ENCODE measurements around the gene DENND4A.
"Not testable (repeated sequence)": the region's sequence is repeated elsewhere in the genome, so short reads cannot be mapped to it uniquely, and the experiment has no call there.

The DENND4A gene

DNA sequence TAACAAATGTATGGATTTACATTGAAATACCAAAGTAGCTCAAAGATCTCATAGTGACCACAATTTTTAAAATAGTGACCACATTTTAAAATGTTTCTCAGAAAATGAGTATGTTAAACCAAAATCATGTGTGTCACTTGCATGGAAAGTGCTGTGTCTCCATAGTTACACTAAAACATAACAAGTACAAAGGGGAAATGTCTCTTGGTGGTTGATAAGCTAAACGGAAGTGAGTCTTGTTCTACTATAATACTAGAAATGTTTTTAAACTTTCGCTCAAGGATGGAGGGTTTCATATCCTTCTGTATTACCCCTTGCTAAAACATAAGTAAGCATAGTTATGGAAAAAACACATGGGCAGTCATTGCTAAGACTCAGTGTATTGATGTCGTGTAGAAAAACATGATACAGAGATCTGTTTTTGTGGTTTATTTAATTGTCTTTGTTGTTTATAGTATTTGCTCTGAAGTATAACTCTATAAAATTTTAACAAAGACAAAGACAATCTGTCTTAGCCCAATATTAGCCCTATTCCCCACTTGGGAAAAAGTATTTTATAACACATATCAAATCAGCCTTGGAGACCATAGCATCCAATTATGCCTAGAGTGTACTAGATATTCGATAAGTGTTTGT lies 27.0 kb upstream of the DENND4A start:
- peak; percentile 76 to 84 for DNase-seq

DNA sequence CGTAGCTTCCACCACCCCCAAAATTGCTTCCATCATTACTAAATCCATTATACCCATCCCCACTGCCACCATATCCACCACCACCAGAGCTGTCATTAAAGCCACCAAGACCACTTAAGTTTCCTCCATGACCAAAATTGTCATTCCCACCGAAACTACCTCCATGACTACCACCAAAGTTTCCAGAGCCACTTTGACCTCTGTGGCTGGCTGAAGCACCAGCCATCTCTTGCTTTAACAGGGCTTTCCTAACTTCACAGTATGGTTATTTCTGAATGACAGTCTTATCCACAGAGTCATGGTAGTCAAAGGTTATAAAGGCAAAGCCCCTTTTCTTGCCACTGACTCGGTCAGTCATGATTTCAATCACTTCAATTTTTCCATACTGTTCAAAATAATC lies 24.3 kb upstream of the DENND4A start:
- DNase-seq, result no peak

DNA sequence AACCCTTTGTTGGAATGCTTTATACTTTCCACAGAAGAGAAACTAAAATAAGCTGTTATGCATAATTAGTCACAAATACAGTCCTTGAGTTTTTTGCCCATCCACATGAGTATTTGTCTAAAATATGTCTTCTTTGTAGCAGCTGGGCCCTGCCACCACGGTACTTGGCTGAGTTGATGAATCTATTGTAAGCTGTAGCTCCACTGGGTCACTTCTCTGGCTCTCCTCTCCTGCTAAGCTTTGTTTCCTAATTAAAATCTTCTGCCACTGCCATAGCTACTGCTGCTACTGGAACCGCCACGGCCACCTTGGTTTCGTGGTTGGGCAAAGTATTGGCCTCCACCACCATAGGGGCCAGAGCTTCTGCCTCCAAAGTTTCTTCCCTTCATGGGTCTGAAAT lies 23.9 kb upstream of the DENND4A start:
- not testable (repeated sequence) for DNase-seq

DNA sequence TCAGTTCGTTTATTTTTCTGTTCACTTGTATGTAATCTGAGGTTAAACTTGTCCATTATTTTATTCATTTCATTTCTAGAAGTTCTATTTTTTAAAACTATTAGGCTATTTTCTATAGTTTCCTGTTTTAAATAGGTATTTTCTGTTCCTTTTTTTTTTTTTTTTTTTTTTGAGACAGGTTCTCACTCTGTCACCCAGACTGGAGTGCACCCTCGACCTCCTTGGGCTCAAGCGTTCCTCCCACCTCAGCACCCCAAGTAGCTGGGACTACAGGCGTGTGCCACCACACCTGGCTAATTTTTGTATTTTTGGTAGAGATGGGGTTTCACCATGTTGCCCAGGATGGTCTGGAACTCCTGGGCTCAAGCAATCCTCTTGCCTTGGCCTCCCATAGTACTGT lies 22.2 kb upstream of the DENND4A start:
- DNase-seq, result not testable (repeated sequence)

DNA sequence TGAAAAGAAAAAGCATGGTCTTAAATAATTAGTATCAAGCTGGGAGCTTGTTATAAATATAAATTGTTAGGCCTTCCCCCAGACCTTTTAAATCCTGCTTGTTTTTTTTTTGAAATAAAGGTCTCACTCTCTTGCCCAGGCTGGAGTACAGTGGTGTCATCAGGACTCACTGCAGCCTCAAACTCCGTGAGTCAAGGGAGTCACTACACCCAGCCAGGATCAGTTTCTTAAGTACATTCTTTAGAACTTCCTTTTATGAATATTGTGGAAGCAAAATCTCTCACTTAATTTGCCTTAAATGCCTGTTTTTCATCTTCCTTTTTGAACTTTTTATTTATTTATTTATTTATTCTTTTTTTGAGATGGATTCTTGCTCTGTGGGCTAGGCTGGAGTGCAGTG lies 20.8 kb upstream of the DENND4A start:
- peak in 1 of 2 donors; percentile 37 for DNase-seq

DNA sequence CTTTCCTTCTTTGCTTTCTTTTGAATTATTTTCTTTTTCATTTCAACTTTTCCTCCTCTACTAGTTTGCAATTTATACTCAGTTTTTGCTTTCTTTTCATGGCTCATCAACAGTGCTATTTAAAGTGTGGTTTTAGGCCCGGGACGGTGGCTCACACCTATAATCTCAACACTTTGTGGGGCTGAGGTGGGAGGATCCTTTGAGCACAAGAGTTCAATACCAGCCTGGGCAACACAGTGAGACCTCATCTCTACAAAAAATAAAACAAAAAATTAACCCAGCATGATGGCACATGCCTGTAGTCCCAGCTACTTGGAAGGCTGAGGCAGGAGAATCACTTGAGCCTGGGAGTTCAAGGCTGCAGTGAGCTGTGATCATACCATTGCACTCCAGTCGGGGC lies 20.4 kb upstream of the DENND4A start:
- DNase-seq, result no peak

DNA sequence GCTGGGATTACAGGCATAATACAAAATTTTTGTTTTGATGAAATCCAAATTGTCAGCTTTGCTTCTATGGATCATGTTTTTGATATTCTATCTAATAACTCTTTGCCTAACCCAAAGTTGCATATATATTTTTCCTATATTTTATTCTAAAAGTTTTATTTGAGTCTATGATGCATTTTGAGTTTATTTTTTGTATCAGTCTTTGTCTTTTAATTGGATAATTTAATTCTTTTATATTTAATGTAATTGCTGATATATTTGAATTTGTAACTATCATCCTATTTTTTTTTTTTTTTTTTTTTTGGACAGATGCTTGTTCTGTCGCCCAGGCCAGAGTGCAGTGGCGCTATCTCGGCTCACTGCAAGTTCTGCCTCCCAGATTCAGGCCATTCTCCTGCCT lies 19.7 kb upstream of the DENND4A start:
- DNase-seq, result no peak

DNA sequence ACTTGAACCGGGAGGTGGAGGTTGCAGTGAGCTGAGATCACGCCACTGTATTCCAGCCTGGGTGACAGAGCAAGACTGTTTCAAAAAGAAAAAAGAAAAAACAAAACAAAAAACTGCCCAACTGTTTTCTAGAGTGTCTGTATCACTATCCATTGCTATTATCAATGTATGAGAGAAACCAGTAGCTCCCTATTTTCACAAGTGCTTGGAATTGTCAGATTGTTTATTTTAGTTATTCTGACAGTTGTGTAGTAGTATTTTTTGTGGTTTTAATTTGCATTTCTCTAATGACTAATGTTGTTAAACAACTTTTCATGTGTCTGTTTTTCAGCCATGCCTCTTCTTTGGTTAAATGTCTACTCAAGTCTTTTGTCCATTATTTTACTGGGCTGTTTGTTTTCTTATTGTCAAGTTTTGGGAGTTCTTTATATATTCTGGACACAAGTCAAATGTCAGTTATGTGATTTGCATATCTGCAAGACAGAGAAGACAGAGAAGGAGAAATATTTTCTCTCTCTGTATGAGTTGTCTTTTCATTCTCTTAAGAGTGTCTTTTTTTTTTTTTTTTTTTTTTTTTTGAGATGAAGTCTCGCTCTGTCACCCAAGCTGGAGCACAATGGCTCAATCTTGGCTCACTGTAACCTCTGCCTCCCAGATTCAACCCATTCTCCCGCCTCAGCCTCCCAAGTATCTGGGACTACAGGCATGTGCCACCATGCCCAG lies 19.1 kb upstream of the DENND4A start:
- not testable (repeated sequence) for DNase-seq

DNA sequence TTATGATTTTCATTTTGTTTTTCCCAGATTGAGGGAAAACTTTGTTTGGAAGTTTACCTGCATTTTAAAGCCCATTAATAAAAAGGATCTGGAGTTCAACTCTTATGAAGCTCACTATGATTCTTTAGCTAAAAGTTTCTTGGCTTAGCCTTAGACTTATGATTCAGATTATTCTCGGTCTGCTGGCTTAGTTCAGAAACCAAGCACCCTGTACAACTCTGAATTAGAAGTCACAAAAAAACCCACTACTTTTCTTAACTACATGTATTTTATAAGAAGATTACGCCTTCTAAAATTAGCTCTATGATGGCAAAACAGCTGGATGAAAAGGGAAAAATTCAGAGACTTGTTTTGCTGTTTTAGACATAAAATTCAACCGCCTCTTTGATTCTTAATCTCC lies 14.3 kb upstream of the DENND4A start:
- DNase-seq, result no peak

DNA sequence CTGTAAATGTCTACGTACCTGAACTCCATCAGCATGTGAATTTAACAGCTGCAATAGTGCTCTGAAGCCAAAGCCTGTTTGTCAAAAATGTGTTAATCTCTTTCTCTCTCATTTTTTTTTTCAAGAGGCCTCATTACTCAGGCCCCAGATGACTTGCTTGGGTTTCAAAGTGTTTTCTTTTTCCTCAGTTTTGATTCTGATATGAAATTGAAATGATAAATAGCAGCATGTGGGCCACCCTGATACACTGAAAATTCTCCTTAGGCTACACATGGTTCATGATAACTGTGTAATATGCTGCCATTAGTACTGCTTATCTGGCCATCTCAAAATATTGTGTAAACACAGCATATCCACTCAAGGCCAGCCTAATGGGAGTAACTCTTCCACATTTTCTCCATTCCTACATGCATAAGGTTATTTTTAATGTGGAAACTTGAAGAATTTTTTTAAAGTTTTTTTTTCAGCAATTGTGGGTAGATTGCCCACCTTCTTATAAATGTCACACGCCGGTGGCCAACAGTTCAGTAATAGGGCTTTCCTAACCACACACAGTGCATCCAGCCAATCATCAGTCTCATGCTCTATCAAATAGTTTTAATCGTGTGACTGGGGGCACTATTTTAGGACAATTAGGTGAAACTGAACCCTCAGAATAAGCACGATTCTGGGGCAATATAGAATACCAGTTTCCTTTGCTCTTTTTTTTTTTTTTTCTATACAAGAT lies 13.1 kb upstream of the DENND4A start:
- DNase-seq, result no peak

DNA sequence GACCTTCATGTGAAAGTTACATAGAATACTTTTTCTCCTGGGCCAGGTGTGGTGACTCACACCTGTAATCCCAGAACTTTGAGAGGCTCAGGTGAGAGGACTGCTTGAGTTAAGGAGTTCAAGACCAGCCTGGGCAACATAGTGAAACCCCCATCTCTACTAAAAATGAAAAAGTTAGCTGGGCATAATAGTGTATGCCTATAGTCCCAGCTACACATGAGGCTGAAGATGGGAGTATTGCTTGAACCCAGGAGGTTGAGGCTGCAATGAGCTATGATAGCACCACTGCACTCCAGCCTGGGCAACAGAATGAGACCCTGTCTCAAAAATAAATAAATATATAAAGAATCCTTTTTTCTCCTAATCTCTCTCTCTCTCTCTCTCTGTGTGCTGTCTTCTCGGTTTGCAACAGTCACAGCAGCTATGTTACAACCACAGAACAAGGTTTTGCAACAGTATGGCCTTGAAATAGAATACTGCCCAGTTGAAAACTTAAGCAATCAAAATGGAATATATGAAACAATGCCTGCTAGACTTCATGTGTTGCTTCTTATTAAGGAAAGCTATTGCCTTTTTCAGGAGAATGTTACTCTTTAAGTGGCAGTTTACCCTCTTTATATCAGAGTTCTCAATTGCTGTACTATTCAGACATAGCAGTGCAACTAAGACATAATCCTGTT lies 12.3 kb upstream of the DENND4A start:
- DNase-seq, result peak; percentile 85 to 86

DNA sequence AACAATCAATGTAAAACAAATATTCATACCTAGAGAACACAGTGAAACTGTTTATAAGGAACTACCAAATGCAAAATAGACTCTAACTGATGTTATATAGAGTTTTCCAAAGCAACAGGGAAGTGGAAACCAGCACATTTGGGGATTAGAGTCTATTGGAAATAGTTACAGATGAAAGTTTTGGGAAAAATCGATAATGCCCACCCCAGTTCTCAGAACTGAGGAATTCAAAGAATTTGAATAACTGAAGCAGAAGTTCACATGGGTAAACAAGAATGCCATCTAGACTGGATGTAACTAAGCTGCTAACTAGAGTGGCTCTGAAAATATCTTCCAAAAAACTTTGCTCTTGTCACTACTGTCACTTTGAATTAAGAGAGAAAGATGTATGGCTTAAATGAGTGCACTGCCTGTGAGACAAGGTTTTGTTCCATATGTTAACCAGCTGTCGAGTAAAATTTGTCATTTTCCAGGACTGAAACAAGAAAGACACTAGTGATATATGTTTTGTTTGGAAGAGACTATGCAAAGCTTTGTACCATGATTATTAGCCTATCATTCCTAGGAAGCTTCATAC lies 9.2 kb upstream of the DENND4A start:
- DNase-seq, result no peak

DNA sequence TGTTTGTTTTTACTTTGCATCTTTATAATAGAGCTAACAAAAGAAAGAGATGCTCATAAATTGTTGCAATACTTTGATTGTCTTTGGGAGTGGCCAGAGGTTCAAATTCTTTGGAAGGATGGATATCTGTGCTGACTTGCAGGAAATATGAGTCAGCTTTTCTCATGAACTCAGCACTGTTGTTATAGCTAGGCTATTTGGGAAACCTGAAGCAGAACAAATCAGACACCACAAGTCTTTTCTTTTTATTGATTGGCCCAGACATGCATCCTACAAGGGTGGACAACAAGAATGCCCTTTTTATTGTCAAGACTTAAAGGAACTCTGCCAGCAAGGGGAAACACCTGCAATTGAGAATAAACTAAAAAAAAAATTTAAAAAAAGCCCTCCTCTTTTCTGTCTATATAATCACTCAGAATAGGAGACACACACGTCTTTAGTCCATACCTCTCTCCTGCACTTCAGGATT lies 4.6 kb upstream of the DENND4A start:
- DNase-seq, result no peak

DNA sequence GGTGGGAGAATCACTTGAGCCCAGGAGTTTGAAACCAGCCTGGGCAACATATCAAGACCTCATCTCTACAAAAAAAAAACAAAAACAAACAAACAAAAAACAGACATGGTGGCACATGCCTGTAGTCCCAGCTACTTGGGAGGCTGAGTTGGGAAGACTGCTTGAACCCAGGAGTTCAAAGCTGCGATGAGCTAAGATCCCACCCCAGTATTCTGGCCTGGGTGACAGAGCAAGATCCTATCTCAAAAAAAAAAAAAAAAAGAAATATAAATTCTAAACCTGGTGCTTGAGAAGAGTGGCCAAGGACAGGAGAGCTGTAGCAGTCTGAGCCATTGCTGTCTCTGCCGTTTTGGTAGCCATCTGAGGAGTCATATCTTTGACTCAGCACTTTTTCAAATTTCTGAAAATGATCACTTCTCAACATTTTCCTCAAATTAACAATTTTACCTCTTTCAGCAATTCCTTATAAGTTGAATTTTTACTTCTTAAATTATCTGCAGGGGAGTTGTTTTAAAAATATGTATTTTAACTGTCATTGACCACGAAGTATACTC lies 3.6 kb upstream of the DENND4A start:
- DNase-seq, result no peak

DNA sequence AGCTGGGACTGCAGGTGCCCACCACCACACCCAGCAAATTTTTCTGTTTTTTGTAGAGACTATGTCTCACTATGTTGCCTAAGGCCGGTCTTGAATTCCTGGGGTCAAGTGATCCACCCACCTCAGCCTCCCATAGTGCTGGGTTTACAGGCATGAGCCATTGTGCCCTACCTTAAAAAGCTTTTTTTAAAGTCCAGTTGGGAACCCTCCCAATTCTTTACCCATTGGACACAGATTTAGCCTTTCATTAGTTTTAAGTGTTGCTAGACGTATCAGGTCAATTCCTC lies 1.7 kb upstream of the DENND4A start:
- DNase-seq, result no peak

DNA sequence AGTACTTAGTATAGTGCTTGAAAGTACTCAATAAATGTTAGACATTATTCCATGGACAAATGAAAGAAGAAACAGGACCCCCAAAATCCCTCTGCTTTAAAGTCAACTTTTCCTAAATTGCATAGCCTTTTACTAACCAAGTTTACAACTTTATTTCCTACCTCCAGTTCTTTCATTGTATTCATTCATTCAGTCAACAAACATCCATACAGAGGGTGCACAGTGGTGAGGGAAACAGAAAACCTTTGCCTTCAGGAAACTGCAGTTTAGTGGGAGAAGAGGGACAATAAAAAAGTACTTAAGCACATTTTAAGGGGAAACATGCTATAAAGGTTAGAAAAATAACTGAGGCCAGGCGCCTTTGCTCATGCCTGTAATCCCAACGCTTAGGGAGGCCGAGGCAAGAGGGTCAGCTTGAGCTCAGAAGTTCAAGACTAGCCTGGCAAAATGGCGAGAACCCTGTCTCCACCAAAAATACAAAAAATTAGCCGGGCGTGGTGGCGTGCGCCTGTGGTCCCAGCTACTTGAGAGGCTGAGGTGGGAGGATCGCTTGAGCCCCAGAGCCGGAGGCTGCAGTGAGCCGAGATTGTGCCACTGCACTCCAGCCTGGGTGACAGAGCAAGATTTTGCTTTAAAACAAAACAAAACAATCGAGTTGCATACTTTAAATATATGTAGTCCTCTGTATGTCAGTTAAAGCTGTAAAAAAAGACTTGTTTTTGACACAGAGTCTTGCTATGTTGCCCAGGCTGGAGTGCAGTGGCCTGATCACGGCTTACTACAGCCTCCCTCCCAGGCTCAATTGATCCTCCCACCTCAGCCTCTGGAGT lies 1.1 kb upstream of the DENND4A start:
- no peak for DNase-seq

DNA sequence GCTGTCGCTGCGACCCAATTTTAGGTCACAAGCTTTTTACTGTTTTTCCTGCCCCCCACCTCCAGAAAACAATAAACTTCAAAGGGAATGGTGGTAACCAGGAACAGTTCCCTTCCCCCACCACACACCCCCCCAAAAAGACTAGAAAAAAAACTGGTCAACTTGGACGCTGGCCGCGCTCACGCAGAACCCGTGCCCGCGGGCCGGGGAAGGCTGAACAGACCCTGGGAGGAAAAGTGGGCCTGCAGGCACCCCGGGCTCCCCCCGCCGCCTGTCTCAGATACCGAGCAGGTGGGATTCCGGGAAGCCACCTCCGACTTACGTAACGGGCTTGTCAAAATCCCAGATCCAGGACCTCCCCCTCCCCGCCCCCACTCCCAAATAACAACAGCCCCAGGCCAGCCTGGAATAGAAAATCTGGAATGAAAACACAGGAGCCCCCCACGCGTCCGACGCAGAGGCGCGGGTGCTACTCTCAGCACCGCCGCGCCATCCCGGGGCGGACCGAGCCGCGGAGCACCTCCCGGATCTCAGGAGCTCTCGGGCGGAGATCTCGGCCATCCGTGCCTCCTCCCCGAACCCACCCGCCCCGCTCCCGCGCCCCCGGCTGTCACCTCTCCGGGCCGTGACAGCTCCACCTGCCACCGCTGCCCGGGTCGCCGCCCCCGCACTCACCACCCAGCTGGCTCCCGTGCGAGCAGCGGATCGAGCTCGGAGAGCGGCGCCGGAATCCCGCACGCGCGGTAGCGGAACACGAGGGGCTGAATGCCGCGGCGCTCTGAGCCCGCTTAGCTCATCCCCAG lies 557 bp downstream of the DENND4A start:
- peak; percentile 37 to 45 for DNase-seq

DNA sequence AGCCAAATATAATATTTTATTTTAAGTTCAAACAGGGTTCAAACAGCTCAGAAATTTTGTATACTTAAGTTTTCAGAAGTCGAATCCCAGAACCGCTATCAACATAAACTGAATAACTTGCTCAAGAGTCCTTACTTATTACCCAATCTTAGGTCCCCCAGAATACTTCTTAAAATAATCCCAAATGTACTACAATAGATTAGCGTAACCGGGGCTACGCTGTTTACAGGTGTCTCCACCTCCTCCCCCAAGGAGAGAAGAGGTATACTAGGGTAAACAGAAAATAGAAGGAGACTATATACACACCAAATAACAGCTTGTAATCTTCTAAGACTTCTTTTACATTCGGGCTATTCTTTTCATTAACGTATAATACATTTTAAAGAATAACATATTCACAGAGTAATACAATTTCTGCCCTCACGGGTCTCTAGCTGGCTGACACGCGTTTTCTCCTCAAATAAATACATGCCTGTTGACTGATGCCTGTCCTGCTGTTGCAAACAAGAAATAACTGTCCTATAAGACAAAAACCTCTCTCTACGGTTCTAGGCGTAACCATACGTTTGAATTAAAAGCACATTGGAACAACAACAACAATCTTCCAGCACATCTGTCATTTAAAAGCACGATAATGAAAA lies 1.3 kb downstream of the DENND4A start:
- peak; percentile 16 to 34 for DNase-seq

DNA sequence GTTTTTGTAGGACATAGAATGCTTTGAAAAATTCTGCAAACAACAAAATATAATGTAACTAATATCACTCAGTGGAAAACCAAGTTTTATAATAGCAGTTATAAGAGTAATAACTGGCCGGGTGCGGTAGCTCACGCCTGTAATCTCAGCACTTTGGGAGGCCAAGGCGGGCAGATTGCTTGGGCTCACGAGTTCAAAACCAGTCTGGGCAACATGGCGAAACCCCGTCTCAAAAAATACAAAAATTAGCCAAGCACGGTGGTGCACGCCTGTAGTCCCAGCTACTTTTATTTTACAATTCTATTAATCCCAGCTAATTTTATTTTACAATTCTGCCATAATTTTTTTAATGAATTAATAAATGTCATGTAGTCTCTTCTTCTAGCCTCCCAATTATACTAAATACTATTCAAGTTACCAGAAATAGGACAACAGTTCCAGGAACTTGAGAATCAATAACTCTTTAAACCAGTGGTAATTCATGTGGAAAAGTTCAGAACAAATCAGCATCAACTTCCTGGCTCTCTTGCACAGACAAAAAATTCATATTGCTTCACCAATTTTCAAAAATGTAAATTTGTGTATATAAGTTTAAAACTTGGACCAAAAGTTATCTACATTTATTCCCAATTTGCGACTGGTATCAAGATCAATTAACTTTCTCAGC lies 2.2 kb downstream of the DENND4A start:
- no peak for DNase-seq

DNA sequence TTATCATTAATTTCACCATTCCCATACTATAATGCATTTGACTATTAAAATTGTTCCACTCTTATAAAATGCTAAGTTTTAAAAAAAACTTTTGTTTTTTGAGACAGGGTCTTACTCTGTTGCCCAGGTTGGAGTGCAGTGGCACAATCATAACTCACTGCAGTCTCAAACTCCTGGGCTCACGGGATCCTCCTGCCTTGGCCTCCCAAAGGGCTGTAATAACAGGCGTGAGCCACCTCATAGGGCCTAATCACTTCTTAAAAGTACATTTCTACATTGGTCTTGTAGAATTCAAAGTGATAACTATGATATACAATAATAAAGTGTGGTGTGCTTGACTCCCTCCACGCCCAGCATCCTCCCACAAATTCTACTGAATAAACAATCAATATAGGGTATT lies 3.0 kb downstream of the DENND4A start:
- DNase-seq, result no peak

Measured in inflammatory macrophage treated with lipopolysaccharide for 1 hour (primary cell).